Esophagus mucosa (tissue), 1 donor: ENCODE data around the gene ABI2. TPM values are rescaled to one million over a fixed set of nuclear protein-coding genes. Genes with fewer than 3 reads are reported as not detected.
"Not testable (repeated sequence)": the region's sequence is repeated elsewhere in the genome, so short reads cannot be mapped to it uniquely, and the experiment has no call there.

ENCODE experiments used
- ATAC-seq: fragments of 200-7000 bp; cut with Tn5 transposase; one replicate; pipeline ENCODE4 v1.9.1; 2020
- total RNA-seq: library from RNA; stranded (reverse); gene quantifications from one replicate; pipeline ENCODE4 v1.2.4, GENCODE V29; 2023
- donor health status: DM: yes; HTN: yes; CAD: no.

ABI2 gene
- total RNA-seq: 13.7 TPM

- ATAC-seq: peak; percentile 80
Measured at GRCh38 chr2:203327901-203328759, at the start of gene ABI2. ABI2 (plus strand) TSS chr2:203328394; CDS start chr2:203328515, 121 bp downstream.

GRCh38 chr2:203279288-203279687 lies 48.9 kb upstream of the ABI2 start:
- peak; percentile 68 for ATAC-seq

- ATAC-seq: no peak
Measured at GRCh38 chr2:203280428-203281064, 47.6 kb upstream of the ABI2 start.

DNA sequence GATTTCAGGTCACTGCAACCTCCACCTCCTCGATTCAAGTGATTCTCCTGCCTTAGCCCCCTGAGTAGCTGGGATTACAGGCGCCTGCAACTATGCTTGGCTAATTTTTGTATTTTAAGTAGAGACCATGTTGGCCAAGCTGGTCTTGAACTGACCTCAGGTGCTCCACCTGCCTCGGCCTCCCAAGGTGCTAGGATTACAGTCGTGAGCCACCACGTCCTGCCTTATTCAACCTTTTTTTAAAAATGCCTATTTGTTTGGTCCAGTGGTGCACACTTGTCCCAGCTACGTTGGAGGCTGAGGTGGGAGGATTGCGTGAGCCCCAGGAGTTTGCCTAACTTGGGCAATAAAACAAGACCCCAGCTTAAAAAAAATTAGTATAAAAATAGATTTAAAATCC lies 46.1 kb upstream of the ABI2 start:
- ATAC-seq: no peak

DNA sequence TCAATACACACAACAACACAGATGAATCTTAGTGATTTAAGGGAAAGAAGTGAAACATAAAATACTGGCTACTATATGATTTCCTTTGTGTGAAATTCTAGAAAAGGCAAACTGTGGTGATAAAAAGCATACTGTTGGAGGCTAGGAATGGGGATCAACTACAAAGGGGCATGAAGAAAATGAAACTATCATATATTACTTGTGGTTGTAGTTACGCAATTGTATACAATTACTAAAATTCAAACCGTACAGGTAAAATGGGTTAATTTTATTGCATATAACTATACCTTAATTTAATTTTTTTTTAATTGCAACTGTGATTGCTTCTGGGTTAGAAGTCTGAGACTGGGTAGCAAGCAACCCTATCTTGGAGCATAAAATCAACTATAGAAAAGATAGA lies 41.7 kb upstream of the ABI2 start:
- no peak for ATAC-seq

GRCh38 chr2:203301667-203302066 lies 26.5 kb upstream of the ABI2 start:
- ATAC-seq: no peak

DNA sequence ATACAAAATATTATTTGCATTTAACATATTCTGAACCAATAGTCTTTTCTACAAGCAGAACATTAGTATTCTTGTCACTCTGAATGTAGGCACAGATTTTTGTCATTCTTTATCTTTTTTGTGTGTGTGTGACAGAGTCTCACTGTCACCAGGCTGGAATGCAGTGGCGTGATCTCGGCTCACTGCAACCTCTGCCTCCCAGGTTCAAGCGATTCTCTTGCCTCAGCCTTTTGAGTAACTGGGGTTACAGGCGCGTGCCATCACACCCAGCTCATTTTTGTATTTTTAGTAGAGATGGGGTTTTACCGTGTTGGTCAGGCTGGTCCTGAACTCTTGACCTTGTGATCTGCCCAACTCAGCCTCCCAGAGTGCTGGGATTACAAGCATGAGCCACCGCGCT lies 25.6 kb upstream of the ABI2 start:
- not testable (repeated sequence) for ATAC-seq

GRCh38 chr2:203310688-203311436 lies 17.3 kb upstream of the ABI2 start:
- ATAC-seq: no peak

- ATAC-seq: no peak
Measured at GRCh38 chr2:203326356-203326755, 1.8 kb upstream of the ABI2 start.

- ATAC-seq: no peak
Measured at GRCh38 chr2:203327582-203327900, 653 bp upstream of the ABI2 start.

- peak; percentile 54 for ATAC-seq
Measured at GRCh38 chr2:203328760-203329540, 756 bp downstream of the ABI2 start.

- no peak for ATAC-seq
Measured at GRCh38 chr2:203330434-203330833, 2.2 kb downstream of the ABI2 start.

DNA sequence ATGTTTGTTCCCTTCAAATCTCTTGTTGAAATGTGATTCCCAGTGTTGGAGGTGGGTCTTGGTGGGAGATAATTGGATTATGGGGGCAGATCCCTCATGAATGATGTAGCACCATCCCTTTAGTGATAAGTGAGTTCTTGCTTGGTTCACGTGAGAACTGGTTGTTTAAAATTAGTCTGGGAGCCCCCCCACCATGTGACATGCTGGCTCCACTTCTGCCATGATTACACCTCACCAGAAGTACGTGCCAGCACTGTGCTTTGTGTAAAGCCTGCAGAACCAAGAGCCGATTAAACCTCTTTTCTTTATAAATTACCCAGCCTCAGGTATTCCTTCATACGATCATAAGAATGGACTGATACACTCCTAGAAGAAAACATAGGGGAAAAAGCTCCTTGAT lies 10.1 kb downstream of the ABI2 start:
- ATAC-seq: no peak

- no peak for ATAC-seq
Measured at GRCh38 chr2:203340791-203341487, 12.7 kb downstream of the ABI2 start.

DNA sequence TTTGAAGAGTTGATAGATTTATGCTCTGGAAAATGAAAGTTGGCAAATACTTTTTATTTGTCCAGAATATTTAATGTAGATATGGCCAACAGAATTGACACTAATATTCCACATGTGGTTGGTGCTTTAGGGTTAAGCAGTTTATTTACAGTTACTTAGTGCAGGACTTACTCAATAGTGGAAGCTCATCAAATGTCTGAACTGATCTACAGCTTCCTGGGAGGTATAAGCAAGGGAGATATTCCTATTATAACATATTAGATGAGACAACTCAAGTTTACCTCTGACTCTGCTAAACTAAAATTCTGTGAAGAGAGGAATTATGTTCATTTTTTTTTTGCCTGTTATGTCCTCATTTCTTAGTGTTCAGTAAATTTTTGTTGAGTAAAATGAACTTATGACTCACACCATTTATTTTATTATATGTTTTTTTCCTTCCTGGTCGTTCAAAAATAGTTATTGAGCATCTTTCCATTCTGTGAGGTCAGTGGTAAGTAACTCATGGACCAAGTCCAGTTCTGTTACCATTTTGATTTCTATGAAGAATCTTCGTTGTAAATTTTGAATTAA lies 13.6 kb downstream of the ABI2 start:
- no peak for ATAC-seq

- not testable (repeated sequence) for ATAC-seq
Measured at GRCh38 chr2:203342374-203342773, 14.2 kb downstream of the ABI2 start.

- ATAC-seq: no peak
Measured at GRCh38 chr2:203344667-203345066, 16.5 kb downstream of the ABI2 start.

DNA sequence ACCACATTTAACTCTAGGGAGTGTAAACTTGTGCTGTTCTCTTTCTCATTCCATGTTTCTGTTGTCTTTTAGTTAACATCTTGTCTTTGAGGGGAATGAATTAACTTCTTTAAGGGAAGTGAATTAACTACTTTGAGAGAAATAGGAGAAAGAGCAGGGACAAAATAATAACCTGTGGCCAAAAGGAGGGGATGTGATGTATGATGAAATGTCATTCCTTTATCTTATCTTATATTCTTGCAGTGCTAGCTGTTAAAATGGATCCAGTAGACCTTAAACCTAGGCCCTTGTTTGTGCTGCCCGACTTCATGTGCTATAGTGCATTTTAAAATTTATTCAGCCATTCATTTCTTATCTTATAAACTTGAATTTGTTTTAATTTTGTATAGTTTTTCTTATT lies 18.4 kb downstream of the ABI2 start:
- no peak for ATAC-seq

DNA sequence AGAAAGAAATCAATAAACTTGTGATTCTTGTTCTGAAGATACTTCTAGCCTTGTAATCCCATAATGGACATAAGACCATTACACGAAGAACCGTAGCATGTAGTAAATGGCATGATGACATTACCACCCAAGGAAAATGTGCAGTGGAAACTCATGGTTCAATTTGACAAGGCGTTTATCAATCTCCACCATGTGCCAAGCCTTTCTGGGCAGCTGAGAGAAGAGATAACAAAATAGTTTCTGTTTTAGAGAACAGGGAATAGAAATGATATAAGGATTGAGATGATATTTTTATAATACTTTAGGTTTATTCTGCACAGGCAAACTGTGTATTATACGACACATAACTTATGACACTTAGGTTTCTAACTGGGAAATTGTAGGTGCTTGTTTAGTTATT lies 19.2 kb downstream of the ABI2 start:
- no peak for ATAC-seq

DNA sequence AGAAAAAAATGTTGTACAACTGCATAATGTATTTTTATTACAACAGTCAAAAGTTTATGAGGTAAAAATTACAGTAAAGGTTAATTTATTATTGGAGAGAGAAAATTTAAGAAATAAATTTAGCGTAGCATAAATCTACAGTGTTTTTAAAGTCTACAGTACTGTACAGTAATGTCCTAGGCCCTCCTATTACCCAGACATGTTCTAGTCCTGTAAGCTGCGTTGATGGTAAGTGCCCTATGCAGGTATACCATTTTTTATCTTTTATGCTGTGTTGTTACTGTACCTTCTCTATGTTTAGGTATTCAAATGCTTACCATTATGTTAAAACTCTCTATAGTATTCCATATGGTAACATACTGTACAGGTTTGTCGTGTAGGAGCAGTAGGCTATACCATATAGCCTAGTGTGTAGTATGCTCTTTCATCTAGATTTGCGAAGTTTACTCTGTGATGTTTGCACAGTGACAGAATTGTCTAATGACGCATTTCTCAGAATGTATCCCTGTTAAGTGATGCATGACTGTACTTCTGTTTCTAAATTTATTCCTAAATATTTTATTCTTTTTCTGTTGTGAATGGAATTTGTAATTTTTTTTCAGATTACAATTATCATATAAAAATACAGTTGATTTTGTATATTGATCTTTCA lies 24.5 kb downstream of the ABI2 start:
- ATAC-seq: peak; percentile 48

DNA sequence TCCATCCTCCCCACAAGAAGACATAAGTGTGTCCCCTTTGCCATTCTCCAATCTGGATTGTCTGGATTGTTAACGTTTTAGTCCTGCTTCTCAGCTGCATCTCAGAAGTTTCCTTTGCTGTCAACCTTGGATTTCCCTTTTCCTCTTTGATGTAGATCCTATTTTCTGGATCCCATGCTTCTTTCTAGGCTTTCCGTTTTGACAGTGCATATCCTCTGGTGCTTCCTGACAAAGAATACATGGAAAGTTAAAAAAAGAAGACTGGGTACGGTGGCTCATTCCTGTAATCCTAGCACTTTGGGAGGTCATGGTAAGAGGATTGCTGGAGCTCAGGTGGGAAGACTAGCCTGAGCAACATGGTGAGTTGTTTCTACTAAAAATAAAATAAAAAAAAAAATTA lies 26.8 kb downstream of the ABI2 start:
- no peak for ATAC-seq
